RCC 7860 (cell line): ENCODE data around the gene WWOX.

Experiments
- DNase-seq: peaks from one replicate; pipeline ENCODE4 v3.0.0-alpha.2; 2015; ENCODE audit warnings: low spot score
- FAIRE-seq: peaks from 2 replicates; lab custom pipeline; 2012; peaks lifted over from hg19 to GRCh38; lab: Jason Lieb, UNC

Gene WWOX

GRCh38 chr16:79082970-79083369, 983.5 kb downstream of the WWOX start:
- no peak for DNase-seq
- no peak for FAIRE-seq

- FAIRE-seq, result no peak
- no peak for DNase-seq
These were observed 984.2 kb downstream of the WWOX start for GRCh38 chr16:79083508-79084299.

DNA sequence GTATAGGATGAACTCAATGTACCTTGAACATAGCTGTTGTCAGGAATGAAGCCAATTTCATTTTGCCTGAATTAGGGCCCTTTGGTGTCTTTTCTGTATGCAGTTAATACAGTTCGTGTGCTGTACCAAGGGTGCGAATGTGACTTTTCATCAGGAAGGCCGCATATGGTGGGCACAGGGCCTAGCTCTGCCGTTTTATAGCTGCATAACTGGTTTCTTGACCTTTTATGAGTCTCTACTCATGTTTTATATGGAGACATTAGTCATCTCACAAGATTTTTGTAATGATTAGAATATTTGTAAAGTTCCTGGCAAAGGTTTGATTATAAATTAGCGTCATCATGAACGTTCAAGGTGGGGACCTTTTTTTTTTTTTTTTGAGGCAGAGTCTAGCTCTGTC, 989.5 kb downstream of the WWOX start:
- no peak for DNase-seq
- FAIRE-seq, result no peak

GRCh38 chr16:79089735-79090284, 990.4 kb downstream of the WWOX start:
- DNase-seq (no peak), FAIRE-seq (no peak)

DNA sequence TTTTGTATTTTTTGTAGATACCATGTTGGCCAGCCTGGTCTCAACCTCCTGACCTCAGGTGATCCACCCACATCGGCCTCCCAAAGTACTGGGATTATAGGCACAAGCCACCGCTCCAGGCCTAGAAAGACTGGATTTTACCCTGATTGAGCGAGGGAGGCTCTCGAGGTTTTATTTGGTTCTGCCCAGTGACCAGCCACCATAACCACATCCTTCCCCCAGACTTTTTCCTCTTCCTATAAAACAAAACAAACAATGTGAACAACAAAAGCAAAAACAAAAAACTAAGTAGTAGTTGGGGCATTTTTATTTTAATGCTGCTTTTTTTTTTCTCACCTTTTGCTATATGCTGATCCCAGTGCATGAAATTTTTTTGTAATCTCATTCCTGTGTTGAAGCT, 991.5 kb downstream of the WWOX start:
- DNase-seq (no peak), FAIRE-seq (no peak)

- no peak for FAIRE-seq
- DNase-seq, result no peak
These were observed 993.4 kb downstream of the WWOX start for GRCh38 chr16:79092846-79093245.

DNA sequence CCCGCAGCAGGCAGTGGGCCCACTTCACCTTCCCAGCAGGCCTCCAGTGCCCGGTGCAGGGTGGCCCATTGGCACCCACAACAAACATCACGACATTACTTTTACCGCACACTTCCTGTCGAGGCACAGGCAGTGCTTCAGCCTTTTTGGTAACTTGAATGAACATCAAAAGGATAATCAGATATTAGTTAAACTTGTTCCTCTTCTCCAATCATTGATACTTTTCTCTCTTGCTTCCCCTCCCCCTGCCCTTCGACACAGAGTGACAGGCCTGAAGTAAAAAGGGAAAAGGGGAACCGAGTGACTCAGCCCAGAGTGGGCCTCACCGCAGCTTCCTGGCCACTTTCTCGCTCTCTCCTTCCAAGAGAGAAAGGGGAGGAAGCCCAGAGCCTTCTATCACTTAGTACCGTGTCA, 994.1 kb downstream of the WWOX start:
- DNase-seq, result no peak
- FAIRE-seq, result no peak

DNA sequence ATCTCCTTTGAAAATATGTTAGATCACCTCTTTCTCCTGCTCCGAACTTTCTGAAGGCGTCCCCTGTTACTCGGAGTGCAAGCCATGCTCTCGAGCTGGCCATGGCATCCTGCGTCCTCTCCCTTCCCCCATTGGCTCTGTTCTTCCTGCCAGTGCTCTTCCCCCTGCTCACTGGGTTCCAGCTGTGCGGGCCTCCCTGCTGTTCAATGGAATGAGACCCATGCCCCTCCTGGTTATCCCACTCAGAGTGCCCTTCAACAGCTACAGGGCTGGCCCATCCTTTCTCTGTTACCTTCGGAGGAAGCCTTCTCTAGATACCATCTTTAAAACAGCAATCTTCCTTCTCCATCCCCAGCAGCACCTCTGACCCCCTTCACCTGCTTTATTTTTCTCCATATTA, 996.8 kb downstream of the WWOX start:
- FAIRE-seq (no peak), DNase-seq (no peak)

GRCh38 chr16:79097166-79097565, 997.7 kb downstream of the WWOX start:
- FAIRE-seq (no peak), DNase-seq (no peak)

DNA sequence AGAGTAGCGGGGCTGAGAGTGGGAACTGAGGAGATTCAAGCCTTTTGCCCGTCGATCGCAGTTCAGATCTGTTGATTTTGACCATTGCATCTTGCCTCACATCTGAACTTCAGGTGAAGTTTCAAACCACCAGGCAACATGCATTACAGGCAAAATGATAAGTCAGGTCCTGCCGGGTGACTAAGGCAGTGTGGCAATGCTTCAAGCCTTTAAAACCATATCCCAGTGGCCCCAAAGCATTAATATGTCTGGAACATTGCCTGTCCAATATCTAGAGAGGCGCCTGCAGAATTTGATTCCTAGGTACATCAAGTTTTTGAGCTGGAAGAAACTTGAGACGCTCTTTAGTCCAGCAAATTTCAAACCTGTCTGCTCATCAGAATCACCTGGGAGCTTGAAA, 998.3 kb downstream of the WWOX start:
- FAIRE-seq, result no peak

GRCh38 chr16:79098907-79099306, 999.5 kb downstream of the WWOX start:
- FAIRE-seq (no peak), DNase-seq (no peak)

More for the DNA sequence above, 998.3 kb downstream of the WWOX start:
- no peak for DNase-seq

DNA sequence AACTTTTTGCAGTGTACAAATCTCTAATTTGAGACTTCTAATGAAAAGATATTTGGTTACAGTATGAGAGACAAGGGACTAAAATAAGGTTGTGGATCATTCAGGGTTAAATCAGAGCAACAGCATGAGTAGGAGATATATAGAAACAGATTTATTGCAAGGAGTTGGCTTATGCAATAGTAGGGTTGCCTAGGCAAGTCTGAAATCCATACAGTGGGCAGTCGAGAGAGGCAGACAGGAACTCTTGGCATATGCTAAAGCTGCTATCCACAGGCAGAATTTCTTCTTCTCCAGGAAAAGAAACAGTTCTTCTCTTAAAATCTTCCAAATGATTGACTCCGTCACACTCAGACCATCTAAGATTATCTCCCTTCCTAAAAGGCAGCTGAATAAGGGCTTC, 1000.3 kb downstream of the WWOX start:
- DNase-seq (no peak), FAIRE-seq (no peak)

GRCh38 chr16:79100447-79100846, 1001.0 kb downstream of the WWOX start:
- no peak for FAIRE-seq
- no peak for DNase-seq

- DNase-seq (no peak), FAIRE-seq (no peak)
These were observed 1002.0 kb downstream of the WWOX start for GRCh38 chr16:79101491-79101890.

DNA sequence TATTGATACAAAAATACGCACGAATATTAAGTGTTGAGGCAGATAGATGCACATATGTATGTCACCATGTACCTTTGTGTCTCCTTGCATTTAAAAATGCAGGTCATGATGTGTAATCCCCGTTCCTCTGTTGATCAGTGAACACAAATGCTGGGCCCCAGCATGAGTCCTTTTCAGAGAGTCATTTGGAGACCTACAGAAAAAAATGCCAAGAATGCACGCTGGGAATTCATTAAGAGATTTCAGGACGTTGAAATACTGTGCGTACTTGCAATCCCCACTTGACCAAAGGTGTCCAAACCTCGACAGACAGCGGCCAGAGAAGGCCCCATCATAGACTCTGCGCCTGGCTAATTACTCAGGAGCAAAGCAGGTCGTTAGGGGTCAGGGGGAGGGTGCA, 1005.1 kb downstream of the WWOX start:
- no peak for FAIRE-seq
- no peak for DNase-seq

- FAIRE-seq, result no peak
- no peak for DNase-seq
These were observed 1007.8 kb downstream of the WWOX start for GRCh38 chr16:79107301-79107700.

GRCh38 chr16:79109771-79110170, 1010.3 kb downstream of the WWOX start:
- FAIRE-seq (no peak), DNase-seq (no peak)

GRCh38 chr16:79110242-79110641, 1010.8 kb downstream of the WWOX start:
- no peak for FAIRE-seq
- no peak for DNase-seq

- DNase-seq (no peak), FAIRE-seq (no peak)
These were observed 1011.5 kb downstream of the WWOX start for GRCh38 chr16:79110953-79111352.

- FAIRE-seq (no peak), DNase-seq (no peak)
These were observed 1013.0 kb downstream of the WWOX start for GRCh38 chr16:79112462-79112861.

DNA sequence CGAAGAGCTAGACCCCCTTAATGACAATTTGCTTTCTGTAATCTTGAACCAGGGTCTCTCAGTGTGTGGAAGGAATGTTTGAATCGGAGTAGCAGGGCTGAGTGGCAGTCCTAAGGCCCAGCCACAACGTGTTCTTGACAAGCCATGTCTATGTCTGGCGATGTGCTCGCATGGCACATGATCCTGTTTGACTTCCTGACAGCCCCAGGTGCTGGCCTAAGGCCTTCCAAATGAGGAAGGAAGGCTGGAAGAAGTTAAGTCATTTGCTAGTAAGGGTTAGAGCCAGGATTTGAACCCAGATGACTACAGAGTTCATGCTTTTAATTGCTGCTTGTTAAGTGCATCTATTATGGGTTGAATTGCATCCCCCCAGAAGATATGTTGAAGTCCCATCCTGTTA, 1014.4 kb downstream of the WWOX start:
- DNase-seq, result no peak
- FAIRE-seq, result no peak

DNA sequence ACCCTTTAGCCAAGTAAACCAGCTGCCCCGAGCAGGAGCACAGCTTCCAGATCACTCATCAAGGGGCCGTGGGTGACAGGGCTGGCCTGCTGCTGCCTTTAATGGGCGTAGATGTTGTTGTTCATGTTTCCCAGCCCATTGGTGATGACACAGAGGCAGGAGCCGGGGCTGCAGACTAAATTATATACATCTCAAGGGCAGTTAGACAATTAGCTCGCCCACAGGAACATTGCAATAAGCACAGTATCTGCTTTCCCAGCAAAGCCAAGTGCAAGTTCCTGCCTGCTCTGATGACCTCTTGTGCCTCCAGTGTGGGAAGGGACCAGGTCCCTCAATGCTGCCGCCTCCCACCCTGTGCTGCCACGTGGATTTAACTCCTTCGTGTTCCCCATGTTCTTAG, 1015.3 kb downstream of the WWOX start:
- no peak for DNase-seq
- no peak for FAIRE-seq

DNA sequence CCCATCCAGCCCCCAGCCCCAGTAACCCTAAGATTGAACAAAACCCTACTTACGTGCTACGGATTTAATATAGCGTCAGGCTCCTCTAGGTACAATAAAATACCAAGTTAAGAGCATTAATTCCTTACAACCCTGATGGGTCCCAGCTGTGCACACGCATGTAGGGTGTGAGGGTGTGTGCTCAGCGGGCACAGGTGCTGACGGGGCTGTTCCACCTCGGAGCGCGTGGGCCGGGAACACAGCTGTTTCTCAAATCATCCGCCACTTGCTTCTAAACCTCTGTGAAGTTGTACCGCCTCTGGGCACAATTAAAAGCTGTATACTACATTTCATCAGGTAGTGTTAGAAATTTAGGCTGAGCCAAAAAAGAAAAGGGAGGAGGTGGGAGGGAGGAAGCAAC, 1022.5 kb downstream of the WWOX start:
- no peak for FAIRE-seq
- no peak for DNase-seq
